ENCODE results near the gene PRSS2.

PRSS2 gene

DNA sequence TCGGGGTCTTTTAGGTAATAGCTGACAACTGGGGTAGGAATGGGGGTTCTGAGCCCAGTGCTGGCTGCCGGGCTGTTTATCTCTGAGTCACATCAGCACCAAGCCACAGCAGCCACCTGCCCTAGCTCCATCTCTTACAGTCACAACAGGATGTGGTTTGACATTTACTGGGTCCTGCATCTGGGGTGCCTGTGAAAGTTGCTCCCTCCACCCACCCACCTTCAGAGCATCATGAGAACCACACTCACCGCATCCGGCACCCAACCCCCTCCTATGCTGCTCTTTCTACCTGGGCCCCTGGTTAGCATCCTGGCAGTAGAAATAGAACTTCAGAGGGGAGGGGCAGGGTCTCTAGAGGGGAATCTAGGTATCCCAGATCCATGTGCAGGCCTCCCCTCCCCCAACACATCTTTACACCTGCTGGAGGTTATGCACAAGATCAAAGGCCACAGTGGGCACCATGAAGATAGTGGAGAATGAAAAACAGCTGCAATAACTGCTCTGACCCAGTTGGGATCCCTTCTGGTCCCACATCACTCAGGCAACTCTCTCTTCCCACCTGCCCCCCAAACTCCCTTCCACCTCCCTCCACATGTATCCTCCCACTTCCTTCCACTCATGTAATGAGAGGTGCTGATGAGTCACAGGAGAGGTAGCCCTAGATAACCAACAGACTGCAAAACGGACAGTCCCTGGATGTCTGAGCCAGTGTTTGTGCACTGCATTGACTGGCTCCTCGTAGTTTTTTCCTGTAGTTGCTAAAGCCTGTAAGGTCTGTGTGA, 38.2 kb downstream of the PRSS2 start:
- DNase-seq = peak; percentile 19 to 30
- TF ChIP-seq GATA1 (IDR thresholded peaks at IDR 0.05; ENCODE audit: low read depth, low read length) (no peak), POLR2A (IDR thresholded peaks at IDR 0.05; ENCODE audit: low read length) (no peak)

DNA sequence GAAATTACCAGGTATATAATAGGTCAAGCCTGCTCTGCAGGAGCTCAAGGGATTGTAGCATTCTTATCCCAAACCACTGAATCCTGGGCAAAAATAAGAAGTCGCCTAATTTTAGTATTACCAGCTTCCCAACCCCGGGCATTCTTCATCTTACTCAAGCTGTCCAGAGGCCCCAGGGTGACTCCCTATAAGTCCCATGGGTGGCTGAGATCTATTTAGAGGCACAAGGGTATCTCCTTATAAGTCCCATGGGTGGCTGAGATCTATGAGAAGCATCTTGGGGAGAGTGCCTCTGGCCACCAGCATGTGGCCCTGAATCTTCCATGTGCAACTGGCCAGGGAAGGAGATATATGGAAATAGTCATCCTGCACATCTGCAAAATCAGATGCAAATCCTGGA, 38.9 kb downstream of the PRSS2 start:
- DNase-seq = no peak

DNA sequence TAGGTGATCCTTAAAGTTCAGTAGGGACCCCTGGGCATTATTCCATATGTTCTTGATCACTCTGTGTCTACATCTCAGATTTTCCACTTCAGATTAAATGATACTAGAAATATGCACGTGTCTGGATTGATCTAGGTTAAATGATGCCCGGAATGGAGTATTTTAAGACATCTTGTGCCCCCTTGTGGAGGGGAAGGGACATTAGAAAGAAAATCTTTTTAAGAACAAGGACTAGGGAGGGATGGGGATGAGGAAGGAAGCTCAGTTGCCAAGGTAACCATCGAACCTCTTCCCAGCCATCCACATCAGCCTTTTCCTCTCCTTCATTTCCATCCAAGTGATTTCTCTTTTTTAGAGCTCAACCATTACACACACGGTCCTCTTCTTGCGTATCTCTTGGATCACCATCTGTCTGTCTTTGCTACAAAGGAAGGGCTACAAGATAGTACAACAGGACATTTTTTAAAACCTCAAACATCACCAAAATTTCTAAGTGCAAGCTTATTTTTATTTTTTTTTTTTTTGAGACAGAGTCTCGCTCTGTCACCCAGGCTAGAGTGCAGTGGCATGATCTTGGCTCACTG, 40.5 kb downstream of the PRSS2 start:
- peak; percentile 61 to 76 for DNase-seq
- TF ChIP-seq GATA1 (IDR thresholded peaks at IDR 0.05; ENCODE audit: low read depth, low read length) (no peak), POLR2A (IDR thresholded peaks at IDR 0.05; ENCODE audit: low read length) (no peak)

More for the DNA sequence above, 38.9 kb downstream of the PRSS2 start:
- TF ChIP-seq POLR2A (IDR thresholded peaks at IDR 0.05; ENCODE audit: low read length) = no peak
- no peak for TF ChIP-seq GATA1 (IDR thresholded peaks at IDR 0.05; ENCODE audit: low read depth, low read length)

DNA sequence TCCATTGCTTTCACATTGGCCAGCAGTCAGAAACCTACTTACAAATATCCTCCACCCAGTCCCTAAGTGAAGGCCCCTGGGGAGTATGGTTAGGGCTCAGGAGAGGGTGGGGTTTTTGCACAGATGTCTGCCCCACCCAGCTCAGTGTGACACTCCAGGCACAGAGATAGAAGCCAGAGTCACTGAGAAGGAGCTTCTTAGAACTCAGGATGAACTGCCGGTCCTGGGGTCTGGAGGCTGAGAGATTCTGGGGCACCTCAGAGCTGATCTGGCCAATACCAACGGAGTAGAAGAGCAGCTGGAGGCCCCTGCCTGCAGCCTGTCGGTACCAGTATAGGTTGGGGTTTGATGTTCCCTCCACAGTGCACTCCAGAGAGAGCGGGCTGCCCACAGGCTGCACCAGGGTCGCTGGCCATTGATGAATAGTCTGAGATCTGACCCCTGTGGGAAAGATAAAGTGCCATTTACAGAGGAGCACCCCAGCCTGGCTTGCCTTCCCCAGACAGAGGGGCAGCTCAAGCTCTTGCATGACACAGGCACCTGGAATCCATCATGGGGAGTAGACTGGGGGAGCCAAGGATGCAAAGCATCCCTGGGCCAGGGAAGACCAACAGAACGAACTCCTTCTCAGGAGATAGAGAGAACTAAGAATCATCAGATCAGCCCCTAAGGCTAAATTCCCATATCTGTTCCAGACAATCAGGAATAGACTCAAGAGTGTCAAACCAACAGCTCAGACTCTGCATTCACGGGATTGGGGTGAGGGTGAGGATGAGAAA, 41.9 kb downstream of the PRSS2 start:
- TF ChIP-seq GATA1 (IDR thresholded peaks at IDR 0.05; ENCODE audit: low read depth, low read length) = no peak
- TF ChIP-seq POLR2A (IDR thresholded peaks at IDR 0.05; ENCODE audit: low read length) = peak; percentile 29
- DNase-seq = peak; percentile 86 to 89

DNA sequence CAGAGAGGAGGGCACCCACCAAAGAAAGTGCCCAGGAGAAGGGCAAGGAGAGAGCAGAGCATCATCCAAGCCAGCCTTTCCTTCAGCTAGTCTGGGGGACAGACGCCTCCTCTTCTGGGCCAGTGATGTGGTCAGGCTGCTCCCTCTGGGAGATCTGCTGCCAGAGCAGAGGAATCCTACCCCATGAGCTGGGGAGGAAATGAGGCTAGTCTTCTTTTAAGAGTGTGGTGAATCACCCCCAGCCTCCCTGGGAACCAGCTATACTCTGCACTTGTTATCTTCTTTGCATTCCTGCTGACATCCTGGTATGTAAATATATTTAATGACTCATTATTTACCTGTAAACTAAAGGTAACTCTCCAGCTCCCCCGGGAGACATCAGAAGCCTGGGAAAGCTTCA, 42.5 kb downstream of the PRSS2 start:
- TF ChIP-seq POLR2A (IDR thresholded peaks at IDR 0.05; ENCODE audit: low read length) = no peak
- no peak for TF ChIP-seq GATA1 (IDR thresholded peaks at IDR 0.05; ENCODE audit: low read depth, low read length)
- DNase-seq = peak in 1 of 2 experiments; percentile 36

DNA sequence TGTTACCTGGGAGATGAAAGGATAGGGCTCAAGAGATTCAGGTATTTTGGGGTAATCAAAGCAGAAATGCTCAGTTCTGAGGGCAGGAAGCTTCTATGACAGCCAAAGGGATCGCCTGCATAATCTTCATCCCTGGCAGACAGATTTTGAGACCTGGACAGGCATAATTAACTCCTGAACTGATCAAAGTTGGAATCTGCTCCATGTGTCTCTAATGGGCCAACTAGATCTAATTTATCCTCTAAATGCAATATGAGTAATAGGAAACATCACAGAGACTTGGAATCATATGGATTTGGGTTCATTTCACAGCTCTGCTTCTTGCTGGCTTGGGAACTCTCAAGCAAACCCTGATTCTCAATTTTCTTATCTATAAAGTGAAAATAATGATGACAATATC, 42.9 kb downstream of the PRSS2 start:
- no peak for DNase-seq
- TF ChIP-seq POLR2A (IDR thresholded peaks at IDR 0.05; ENCODE audit: low read length) (no peak), GATA1 (IDR thresholded peaks at IDR 0.05; ENCODE audit: low read depth, low read length) (no peak)

DNA sequence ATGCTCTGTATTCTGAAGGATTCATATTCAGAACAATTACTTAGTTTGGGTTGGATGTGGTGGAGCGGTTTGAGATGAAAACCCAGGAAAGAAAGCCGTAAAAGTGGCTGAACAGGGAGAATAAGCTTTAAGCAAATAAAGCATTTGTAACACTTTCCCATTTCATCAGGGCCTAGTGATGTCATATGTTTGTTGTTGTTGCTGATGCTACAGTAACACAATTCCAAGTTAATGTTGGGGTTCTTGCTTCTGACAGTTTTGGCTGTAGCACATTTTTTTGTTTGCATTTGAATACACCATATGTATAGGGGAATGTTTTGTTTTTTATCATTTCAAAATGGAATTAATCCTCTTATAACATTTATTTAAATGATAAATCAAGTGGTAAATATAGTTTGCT, 43.7 kb downstream of the PRSS2 start:
- DNase-seq = no peak
- TF ChIP-seq POLR2A (IDR thresholded peaks at IDR 0.05; ENCODE audit: low read length) (no peak), GATA1 (IDR thresholded peaks at IDR 0.05; ENCODE audit: low read depth, low read length) (no peak)

DNA sequence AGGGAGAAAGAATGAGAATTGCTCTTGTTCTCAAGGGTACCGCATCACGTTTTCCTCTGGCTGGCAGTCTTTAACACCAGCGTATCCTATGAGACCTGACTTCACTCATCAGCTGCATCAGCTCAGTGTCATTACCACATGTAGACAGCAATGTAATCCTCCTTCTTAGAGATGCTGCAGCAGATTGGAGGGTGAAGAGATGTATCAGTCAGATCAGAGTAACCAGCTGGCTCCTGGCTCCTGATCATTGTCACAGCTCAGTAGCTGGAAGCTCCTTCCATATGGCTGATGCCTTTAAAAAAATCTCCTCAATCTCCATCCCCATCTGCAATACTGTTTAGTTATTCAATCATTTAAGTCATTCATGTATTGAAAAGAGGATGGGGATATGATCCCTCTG, 44.4 kb downstream of the PRSS2 start:
- no peak for TF ChIP-seq GATA1 (IDR thresholded peaks at IDR 0.05; ENCODE audit: low read depth, low read length)
- no peak for TF ChIP-seq POLR2A (IDR thresholded peaks at IDR 0.05; ENCODE audit: low read length)
- DNase-seq = no peak

DNA sequence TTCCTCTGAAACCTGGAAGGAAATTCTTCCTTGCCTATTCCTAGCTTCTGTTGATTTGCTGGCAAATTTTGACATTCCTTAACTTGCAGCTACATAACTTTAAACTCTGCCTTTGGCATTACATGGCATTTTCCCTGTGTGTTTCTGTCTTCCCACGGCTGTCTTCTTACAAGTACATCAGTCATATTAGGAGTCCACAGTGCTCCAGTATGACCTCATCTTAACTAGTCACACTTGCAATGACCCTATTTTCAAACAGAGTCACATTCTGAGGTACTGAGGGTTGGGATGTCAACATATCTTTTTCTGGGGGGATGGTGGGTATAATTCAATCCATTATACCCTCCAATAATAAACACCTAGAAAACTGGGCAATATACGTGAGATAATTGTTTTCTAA, 46.7 kb downstream of the PRSS2 start:
- TF ChIP-seq POLR2A (IDR thresholded peaks at IDR 0.05; ENCODE audit: low read length) (no peak), GATA1 (IDR thresholded peaks at IDR 0.05; ENCODE audit: low read depth, low read length) (no peak)

DNA sequence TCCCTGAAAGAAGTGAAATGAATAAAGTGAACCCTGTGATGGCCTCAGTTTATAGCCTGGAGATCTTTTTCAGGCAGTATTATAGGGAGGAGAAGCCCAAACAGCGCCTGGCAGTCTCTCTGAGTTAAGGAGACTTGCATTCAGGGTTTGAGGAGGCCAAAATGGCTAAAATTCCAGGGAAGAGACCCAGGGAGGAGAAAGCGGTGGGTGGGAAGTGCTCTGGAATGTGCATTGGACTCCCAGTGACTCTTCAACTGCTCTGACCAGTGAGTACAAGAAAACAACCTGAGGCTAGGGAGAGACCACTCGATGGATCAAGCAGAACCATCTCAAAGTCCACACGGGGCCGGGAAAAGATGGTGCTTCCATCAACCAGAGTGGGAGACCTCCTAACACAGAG, 48.8 kb downstream of the PRSS2 start:
- no peak for TF ChIP-seq POLR2A (IDR thresholded peaks at IDR 0.05; ENCODE audit: low read length)
- no peak for TF ChIP-seq GATA1 (IDR thresholded peaks at IDR 0.05; ENCODE audit: low read depth, low read length)
- DNase-seq = no peak

More for the DNA sequence above, 46.7 kb downstream of the PRSS2 start:
- DNase-seq = no peak

DNA sequence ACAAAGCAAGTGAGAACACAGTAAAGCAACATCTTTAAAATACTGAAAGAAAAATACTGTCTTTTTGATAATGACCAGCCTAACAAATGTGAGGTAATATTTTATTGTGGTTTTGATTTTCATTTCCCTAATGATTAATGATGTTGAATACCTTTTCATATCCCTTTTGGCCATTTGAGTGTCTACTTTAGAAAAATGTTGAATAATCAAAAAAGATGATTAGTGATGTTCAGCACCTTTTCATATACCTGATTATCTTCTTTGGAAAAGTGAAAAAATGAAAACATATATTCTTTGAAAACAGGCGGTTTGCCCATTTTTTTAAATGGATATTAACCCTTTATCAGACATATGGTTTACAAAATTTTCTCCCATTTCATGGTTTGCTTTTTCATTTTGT, 51.9 kb downstream of the PRSS2 start:
- TF ChIP-seq GATA1 (IDR thresholded peaks at IDR 0.05; ENCODE audit: low read depth, low read length) = no peak
- no peak for TF ChIP-seq POLR2A (IDR thresholded peaks at IDR 0.05; ENCODE audit: low read length)
- no peak for DNase-seq

Measured in erythroblast (primary cell).